SU-DHL-6 (cell line): ENCODE data around the gene CORO6.

Experiments used
- H2AFZ ChIP-seq: fragments of 200-600 bp; sonication (generic); 2 replicates; pipeline ENCODE4 v1.6.1; 2014; ENCODE audit warnings: low read depth, mild to moderate bottlenecking, moderate library complexity, mixed read lengths, antibody characterized with exemption, low read length; ENCODE audit not compliant: severe bottlenecking
- H3F3A ChIP-seq: fragments of 200-600 bp; shearing (Covaris generic); 2 replicates; pipeline ENCODE4 v1.6.0; 2016; ENCODE audit warnings: antibody characterized with exemption, mild to moderate bottlenecking; ENCODE audit not compliant: insufficient read depth
- H3K27ac ChIP-seq: fragments of 200-600 bp; sonication (generic); 2 replicates; pipeline ENCODE4 v1.5.1; 2016; ENCODE audit warnings: low read depth, mild to moderate bottlenecking, low read length, moderate library complexity, mixed read lengths
- H3K27me3 ChIP-seq: fragments of 200-600 bp; sonication (generic), shearing (Covaris generic); 2 replicates; pipeline ENCODE4 v1.6.0; 2014; ENCODE audit warnings: mild to moderate bottlenecking, low read length
- H3K36me3 ChIP-seq: fragments of 200-600 bp; sonication (generic); 2 replicates; pipeline ENCODE4 v1.6.1; 2014; ENCODE audit warnings: mild to moderate bottlenecking, low read length, mixed read lengths
- H3K4me2 ChIP-seq: fragments of 300-600, 200-600 bp; shearing (Covaris generic), sonication (generic); 2 replicates; pipeline ENCODE4 v1.6.0; 2014; ENCODE audit warnings: low read length, low read depth, mild to moderate bottlenecking; ENCODE audit not compliant: poor library complexity, severe bottlenecking
- H3K4me3 ChIP-seq: fragments of 200-600 bp; sonication (generic); 2 replicates; pipeline ENCODE4 v1.5.1; 2014; ENCODE audit warnings: antibody characterized with exemption, low read length, mild to moderate bottlenecking, mixed read lengths; ENCODE audit not compliant: insufficient read depth, poor library complexity, severe bottlenecking
- H3K79me2 ChIP-seq: fragments of 200-600 bp; sonication (generic); 2 replicates; pipeline ENCODE4 v1.6.1; 2014; ENCODE audit warnings: mild to moderate bottlenecking, low read length, moderate library complexity; ENCODE audit not compliant: insufficient read depth
- H3K9ac ChIP-seq: fragments of 200-600 bp; sonication (generic); 2 replicates; pipeline ENCODE4 v1.7.0; 2014; ENCODE audit warnings: mild to moderate bottlenecking, low read length
- H3K9me2 ChIP-seq: fragments of 200-600 bp; sonication (generic); replicated peaks from 2 replicates; pipeline ENCODE4 v1.6.1; 2014; ENCODE audit warnings: low read length; ENCODE audit not compliant: insufficient read depth
- H3K9me3 ChIP-seq: fragments of 200-600 bp; sonication (generic); 2 replicates; pipeline ENCODE4 v1.6.1; 2014; ENCODE audit warnings: low read length, mixed read lengths; ENCODE audit not compliant: insufficient read depth
- H4K20me1 ChIP-seq: fragments of 200-600 bp; sonication (generic); 2 replicates; pipeline ENCODE4 v1.6.1; 2014; ENCODE audit warnings: low read depth, mild to moderate bottlenecking, antibody characterized with exemption, low read length, moderate library complexity, mixed read lengths
- EZH2phosphoT487 ChIP-seq: fragments of 200-600 bp; sonication (generic), shearing (Covaris generic); conservative IDR thresholded peaks from 2 replicates; pipeline ENCODE4 v1.6.1; 2018; ENCODE audit warnings: mild to moderate bottlenecking, antibody characterized with exemption, low read length, moderate library complexity, mixed read lengths
- TF ChIP-seq, protein P1 (sequence below): fragments of 200-600 bp; sonication (generic); IDR thresholded peaks from one replicate; pipeline ENCODE4 v1.5.1; 2017; ENCODE audit warnings: antibody characterized with exemption, mild to moderate bottlenecking, low read length, moderate library complexity; ENCODE audit not compliant: insufficient read depth, poor library complexity, severe bottlenecking

The CORO6 gene

DNA sequence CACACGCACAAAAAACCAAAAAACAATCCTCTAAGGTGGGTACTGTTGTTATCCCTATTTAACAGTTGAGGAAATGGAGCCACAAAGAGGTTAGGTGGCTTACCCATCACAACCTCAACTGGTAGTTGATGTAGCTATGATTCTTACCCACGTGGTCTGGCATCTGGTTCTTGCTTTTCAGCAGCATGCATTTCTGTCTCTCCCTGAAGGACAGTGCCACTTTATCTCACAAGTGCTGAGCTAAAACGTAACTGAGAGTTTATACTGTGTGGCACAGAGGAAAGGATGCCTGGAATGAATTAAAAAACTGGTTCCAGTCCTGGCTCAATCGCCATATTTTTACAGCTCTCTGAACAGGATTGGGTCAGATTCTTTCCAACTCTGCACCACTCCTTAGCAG lies 1.9 kb upstream of the CORO6 start:
- no peak for TF ChIP-seq EZH2phosphoT487
- TF ChIP-seq, protein P1, sequence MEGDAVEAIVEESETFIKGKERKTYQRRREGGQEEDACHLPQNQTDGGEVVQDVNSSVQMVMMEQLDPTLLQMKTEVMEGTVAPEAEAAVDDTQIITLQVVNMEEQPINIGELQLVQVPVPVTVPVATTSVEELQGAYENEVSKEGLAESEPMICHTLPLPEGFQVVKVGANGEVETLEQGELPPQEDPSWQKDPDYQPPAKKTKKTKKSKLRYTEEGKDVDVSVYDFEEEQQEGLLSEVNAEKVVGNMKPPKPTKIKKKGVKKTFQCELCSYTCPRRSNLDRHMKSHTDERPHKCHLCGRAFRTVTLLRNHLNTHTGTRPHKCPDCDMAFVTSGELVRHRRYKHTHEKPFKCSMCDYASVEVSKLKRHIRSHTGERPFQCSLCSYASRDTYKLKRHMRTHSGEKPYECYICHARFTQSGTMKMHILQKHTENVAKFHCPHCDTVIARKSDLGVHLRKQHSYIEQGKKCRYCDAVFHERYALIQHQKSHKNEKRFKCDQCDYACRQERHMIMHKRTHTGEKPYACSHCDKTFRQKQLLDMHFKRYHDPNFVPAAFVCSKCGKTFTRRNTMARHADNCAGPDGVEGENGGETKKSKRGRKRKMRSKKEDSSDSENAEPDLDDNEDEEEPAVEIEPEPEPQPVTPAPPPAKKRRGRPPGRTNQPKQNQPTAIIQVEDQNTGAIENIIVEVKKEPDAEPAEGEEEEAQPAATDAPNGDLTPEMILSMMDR: no peak
- H3K36me3 ChIP-seq: no peaks in the 10 kb centered on the region
- H3K79me2 ChIP-seq: no peaks in the 10 kb centered on the region
- H3K9me3 ChIP-seq: no peaks in the 10 kb centered on the region
- H3K27ac ChIP-seq: no peak overlapping the region
- H3K27me3 ChIP-seq: no peaks in the 10 kb centered on the region
- peaks cover 12% of the 10 kb centered on the region; the same call in 1 of the 2 replicates for H3F3A ChIP-seq
- H3K4me2 ChIP-seq: no peak overlapping the region
- no peaks in the 10 kb centered on the region for H4K20me1 ChIP-seq
- H2AFZ ChIP-seq: no peak overlapping the region
- no peak overlapping the region for H3K9ac ChIP-seq
- no peak overlapping the region for H3K4me3 ChIP-seq
- H3K9me2 ChIP-seq: no peaks in the 10 kb centered on the region

DNA sequence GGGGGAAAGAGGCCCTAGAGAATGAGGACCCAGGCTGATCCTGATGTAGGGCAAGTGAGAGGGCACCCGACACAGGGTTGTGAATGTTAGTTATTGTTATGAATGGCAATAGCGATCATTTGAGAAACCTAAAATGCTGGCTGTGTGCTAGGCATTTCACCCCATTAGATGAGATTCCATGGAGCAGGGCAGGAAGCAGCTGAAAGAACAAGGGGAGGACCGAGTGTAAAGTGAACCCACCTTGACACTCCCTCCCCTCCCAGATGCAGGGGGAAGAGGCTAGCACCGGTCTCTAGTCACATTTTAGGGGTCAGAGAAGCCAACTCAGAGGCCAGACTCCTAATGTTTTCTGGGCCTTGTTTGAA lies 553 bp upstream of the CORO6 start:
- H3K9ac ChIP-seq: peak overlapping the region; percentile 48; the same call in 1 of the 2 replicates
- peak overlapping the region; percentile 60 for H3K4me2 ChIP-seq
- H3K4me3 ChIP-seq: no peak overlapping the region
- no peaks in the 10 kb centered on the region for H3K9me2 ChIP-seq
- peaks cover 12% of the 10 kb centered on the region; the same call in 1 of the 2 replicates for H3F3A ChIP-seq
- no peaks in the 10 kb centered on the region for H3K9me3 ChIP-seq
- no peak for TF ChIP-seq EZH2phosphoT487
- TF ChIP-seq, protein P1: no peak
- no peak overlapping the region for H2AFZ ChIP-seq
- H3K36me3 ChIP-seq: no peaks in the 10 kb centered on the region
- no peaks in the 10 kb centered on the region for H3K27me3 ChIP-seq
- no peaks in the 10 kb centered on the region for H4K20me1 ChIP-seq
- H3K79me2 ChIP-seq: no peaks in the 10 kb centered on the region
- no peak overlapping the region for H3K27ac ChIP-seq

DNA sequence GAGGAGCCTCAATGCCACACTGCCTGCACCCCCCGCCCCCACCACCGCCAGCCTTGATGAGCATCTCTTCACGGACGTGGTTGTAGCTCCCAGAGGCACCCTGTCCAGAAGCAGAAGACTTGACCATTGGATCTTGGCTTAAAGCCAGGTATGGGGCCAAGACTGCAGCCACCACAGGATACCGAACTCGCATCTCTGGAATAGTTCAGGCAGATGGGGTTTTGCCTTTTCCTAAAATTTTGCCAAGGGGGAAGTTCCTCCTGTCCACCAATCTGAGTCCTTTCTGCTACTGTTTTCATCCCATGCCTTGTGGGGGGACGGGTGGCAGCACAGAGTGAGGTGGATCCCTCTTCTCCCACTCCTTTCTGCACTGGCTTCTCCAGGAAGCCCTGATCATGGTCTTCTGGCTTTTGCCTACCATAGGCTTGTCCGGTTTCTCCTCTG lies 939 bp downstream of the CORO6 start:
- Histone ChIP-seq H3K27me3 (no peaks in the 10 kb centered on the region), H3K27ac (no peak overlapping the region), H3K36me3 (no peaks in the 10 kb centered on the region), H4K20me1 (no peaks in the 10 kb centered on the region), H3K9me3 (no peaks in the 10 kb centered on the region), H3K9ac (no peak overlapping the region; the same call in 1 of the 2 replicates), H3F3A (peaks cover 12% of the 10 kb centered on the region; the same call in 1 of the 2 replicates), H3K4me3 (no peak overlapping the region), H3K79me2 (no peaks in the 10 kb centered on the region), H3K4me2 (peak overlapping the region; percentile 60), H2AFZ (no peak overlapping the region), H3K9me2 (no peaks in the 10 kb centered on the region)
- TF ChIP-seq EZH2phosphoT487: no peak
- TF ChIP-seq, protein P1: no peak
